NCI-H446 treated with DMSO at 0.1 percent for 48 hours (cell line): ENCODE measurements around the gene AXIN2.
A peak's percentile ranks its signal among the peaks of the same experiment; 100 is the strongest.
"Not testable (repeated sequence)": the region's sequence is repeated elsewhere in the genome, so short reads cannot be mapped to it uniquely, and the experiment has no call there.

Source experiments
- DNase-seq: peaks from one replicate; lab custom pipeline; 2025; lab: John Stamatoyannopoulos, UW

AXIN2 gene

DNA sequence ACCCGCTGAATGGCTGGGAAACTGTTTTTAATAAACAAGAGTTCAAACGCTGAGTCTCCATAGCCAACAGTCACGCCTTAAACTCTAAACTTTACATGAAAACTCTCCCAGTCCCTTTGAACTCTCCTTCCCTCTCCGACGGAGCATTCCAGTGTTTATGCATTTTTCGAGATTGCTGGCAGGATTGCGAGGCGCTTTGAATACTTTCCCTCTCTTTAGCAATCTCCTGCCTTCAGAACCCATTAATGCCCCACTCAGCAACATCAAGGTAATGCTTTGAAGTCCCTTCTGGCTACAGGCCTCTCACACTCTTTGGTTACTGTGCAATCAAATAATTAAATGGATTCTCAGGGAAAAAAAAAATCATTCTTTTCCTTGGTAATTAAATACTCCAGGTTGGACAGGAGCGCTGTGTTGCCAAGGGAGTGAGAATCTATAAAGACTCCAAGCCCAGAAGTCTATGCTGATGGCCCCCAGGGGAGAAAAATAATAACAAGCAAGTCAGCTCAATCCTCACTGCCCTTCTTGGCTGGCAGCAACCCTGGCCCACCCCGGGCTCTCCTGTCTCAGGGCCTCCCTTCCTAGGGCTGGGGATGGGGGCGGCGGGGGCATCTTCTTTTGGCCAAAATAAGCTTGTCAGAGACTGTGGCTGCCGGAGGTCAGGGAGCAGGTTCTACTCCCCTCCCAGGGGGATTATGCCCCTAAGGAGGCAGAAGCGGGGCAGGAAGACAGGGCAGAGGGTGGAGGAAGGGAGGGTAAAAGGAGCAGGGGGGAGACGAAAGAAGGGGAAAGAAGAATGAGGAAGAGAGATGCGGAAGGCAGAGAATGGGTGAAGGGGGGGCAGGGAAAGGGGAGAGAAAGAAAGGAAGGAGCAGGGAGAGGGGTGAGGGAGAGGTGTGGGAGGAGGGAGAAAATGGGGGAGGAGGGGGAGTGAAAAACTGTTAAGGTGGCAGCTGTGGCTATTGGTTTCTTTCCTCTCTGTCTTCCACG is 45.2 kb downstream of the AXIN2 start:
- DNase-seq, result peak; percentile 11

DNA sequence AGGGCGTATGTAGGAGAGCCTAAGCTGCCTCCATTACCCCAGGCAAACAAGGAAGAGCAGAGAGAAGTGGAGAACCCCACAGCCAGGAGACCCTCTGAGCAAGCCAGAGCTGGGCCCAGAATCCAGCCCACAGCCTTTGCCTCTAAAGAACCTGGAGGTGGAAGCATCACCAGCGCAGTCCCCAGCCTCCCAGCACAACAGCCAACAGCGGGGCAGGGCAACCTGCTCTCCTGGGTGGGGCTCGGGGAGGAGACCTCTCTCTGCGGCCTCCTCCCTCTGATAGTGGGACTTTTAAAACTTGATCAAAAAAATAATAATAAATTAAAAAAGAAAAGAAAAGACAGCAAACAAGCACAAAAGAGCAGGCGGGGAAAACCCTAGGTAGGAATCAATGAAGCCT is 45.9 kb downstream of the AXIN2 start:
- no peak for DNase-seq

DNA sequence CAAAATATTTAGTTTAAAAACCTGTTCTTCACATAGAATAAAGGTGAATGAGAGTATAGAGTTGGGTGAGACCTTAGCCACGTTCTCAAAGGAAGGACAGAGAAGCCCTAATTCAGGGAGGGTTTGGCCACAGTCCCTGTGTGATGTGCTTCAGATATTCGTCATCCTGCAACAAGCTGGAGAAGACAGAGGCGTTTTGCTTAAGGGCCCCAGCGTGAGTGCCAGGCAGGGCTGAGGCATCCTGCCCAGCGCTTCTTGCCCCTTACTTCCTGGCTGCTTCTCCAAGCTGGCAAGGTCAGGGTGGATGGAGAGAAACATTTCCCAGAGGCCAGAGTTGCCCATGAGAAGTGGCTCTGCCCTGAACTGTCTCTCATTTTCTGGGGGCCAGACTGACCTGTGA is 46.9 kb downstream of the AXIN2 start:
- no peak for DNase-seq

DNA sequence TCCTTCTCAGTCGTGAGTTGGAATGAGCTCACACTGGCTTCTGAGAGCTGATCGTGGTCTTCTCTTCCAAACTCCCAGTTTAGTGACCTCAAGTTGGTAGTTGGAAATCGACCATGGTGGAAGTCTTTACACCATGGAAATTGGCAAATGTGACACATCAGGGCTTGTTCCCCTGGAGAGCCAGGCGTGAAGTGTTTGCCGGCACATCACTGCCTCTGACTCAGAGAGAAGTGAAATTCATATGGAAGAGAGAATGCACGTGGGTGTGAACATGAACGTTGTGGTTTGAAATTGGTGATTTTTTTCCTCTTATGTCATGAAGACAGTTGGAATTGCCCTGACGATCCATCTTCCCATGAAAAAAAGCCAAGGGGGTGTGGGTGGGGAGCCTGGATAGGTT is 47.4 kb downstream of the AXIN2 start:
- DNase-seq, result no peak

DNA sequence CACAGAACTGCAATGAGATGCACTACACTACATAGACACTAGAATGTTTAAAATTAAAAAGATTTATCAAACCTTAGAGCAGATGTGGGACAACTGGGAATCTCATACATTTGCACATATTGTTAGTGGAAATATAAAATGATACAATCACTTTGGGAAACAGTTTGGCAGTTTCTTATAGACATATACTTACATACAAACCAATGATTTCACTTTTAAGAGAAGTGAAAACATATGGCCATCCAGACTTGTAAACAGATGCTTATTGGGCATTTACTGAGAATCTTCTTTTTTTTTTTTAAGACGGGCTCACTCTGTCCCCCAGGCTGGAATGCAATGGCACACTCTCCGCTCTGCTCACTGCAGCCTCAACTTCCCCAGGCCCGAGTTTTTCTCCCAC is 50.1 kb downstream of the AXIN2 start:
- DNase-seq, result no peak

DNA sequence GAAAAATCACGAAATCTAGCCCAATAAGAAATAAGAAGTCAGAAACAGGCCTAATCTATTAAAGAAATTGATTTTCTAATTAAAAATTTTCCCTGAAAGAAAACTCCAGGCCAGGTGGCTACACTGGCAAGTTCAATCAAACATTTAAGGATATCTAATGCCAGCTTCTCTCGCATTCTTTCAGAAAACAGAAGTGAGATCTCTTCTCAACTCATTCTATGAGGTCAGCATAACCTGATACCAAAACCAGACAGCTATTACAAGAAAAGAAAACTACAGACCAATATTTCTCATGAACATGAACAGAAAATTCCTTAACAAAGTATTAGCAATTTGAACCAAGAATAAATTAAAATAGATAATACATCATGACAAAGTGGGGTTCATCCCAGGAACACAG is 52.4 kb downstream of the AXIN2 start:
- DNase-seq, result no peak

DNA sequence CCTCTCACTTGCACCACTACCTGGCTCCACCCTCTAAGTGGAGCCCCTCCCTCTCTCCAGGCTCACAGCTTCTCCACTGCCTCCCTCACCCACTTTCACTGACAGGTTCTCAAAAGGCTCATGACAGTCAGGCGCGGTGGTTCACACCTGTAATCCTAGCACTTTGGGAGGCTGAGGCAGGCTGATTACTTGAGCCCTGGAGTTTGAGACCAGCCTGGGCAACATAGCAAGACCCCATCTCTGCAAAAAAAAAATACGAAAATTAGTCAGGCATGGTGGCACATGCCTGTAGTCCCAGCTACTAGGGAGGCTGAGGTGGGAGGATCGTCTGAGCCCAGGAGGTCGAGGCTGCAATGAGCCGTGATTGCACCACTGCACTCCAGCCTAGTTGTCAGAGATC is 56.8 kb downstream of the AXIN2 start:
- not testable (repeated sequence) for DNase-seq

DNA sequence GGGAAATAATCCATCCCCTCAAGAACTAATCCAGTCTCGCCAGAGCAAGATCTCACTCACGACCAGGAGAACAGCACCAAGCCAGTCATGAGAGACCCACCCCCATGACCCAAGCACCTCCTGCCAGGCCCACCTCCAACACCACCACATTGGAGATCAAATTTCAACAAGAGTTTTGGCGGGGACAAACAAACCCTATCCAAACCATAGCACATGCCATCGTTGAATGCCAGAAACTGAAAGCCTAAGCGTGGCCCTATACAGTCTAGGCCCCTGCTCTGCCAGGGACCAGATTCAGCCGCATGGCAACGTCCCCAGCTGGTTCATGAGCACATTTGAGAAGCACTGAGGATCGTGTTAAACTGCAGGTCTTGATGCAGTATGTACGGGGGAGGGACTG is 57.3 kb downstream of the AXIN2 start:
- peak; percentile 2 for DNase-seq

DNA sequence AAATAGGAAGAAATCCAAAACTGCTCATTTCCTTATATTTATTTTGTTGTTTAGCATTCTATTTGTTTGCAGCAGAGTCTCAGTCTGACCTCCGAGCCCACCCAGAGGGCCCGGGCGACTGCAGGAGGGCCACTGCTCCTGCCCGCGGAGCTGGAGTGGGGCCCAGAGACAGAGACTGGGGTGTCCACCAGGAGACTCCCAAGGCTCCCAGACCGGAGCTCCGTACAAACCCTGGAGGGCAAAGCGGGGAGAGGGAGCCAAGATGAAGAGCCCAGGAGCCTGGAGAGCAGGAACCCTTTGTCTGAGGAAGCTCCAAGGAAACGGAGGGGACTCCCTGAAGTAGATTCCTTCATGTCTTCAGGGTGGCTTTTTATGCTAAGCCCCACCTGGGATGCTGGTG is 57.9 kb downstream of the AXIN2 start:
- DNase-seq, result no peak

DNA sequence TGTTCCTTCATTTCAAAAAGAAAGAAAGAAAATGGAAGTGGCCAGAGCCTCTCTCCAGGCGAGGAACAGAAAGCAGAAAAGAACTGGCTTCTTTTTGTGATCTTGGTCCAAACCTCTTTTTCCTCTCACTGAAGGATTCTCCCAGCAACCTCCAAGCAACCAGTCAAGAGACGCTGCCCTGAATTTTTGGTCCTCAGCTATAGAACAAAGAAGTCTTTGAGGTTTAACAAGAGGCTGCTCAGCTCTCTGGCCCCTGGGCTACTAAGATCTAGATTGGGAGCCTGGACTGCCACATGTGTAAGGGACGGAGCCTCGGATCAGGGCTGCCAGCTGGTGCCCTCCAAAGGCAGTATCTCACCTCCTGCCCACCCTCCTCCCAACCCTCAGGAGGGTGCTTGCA is 62.6 kb downstream of the AXIN2 start:
- no peak for DNase-seq

DNA sequence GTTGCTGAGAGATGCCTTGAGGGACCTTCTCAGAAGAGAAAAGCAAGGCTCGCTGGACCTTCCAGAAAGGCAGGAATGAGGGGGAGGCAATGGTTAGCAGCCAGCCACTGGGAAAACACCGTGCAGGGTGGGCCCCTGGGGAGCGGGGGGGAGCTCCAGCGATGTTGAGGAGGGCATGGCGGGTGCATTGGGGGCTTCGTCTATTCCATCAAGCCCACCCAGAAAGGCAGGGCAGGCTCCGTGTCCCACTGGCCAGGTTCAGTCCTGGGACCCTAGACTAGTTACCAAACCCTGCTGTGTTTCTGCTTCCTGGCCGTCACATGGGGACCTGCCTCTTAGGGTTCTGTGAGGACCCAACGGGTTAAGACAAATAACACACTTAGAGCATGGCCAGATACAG is 64.6 kb downstream of the AXIN2 start:
- no peak for DNase-seq

DNA sequence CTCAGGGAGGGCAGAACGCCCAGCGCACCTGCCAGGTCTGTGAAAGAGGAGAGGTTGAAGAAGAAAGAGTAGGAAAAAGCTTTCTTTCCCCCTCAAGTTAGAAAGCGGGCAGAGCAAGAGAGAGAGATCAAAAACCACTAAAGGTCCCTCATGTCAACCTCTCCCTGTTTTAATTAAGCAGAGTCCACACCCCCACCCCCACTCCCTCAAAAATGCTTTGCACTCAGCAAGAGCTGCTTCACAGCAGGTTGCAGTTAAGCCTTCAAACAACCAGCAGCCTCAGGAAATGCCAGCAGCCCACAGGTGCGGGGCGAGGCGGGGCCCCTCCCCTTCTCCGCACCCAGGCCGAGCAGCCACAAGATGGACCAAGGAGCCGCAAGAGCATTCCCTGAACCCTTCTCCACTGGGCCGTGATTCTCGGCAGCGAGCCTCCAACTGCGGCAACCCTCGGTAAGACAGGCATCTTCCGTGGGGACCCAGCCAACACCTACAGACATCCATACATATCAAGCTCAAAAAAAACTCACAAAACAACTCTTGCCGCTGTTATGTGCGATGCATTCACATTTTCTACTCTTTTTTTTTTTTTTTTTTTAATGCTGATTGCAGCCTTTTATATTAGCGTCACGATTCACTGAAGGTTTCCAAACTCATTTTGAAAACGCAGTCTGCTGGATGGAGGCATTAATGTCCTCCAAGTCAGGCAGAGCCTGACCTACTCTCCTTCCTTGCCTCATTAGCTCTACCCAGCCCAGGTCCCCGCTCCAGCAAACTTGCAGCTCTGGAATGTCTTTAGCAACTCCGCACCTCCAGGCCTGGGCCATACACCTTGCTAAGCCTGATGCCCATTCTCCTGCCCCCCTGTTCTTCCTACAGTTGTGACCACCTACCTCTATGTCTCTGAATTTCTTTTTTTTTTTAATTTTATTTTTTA is 66.1 kb downstream of the AXIN2 start:
- no peak for DNase-seq

DNA sequence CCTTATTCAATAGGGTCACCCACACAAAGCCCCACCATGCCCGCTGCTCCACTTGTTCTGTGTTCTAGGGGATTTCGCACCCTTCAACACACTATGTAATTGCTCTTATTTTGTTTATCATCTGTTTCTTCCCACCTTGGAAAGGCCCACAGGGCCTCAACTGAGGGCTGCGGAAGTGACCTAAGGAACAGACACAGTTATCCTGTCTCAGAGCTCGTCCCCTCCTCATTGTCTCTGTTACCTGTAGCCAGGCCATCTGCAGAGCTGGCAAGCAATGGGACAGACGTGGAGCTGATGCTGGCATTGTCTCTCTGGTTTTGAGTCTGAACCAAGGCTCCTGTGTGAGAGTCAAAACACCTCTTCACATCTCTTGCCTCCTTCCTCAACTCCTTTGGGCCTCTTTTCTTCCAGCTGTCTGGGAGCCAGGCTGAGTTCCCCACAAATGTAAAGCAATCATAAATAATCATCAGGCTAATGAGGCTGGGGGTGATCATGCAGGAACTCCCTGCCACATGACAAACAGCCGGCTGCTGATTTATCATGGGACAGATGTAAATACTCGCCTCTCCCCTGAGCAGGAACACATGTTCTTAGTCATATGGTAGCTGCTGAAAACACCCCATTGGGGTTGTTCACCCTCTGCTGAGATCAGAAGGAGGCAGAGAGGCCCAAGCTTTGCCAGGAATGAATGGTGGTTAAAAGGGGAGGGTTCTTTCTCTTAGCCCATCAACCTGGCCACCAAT is 71.9 kb downstream of the AXIN2 start:
- DNase-seq, result peak; percentile 9

DNA sequence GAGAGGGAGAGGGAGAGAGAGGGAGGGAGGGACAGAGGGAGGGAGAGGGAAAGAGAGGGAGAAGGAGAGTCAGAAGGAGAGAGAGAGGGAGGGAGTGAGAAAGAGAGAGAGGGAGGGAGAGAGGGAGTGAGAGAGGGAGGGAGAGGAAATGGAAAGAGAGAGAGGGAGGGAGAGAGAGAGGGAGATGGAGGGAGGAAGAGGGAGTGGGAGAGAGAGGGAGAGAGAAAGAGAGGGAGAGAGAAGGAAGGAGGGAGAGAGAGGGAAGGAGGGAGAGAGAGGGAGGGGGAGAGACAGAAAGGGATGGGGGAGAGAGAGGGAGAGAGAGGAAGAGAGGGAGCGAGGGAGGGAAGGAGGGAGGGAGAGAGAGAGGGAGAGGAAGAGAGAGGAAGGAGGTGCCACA is 72.8 kb downstream of the AXIN2 start:
- no peak for DNase-seq

DNA sequence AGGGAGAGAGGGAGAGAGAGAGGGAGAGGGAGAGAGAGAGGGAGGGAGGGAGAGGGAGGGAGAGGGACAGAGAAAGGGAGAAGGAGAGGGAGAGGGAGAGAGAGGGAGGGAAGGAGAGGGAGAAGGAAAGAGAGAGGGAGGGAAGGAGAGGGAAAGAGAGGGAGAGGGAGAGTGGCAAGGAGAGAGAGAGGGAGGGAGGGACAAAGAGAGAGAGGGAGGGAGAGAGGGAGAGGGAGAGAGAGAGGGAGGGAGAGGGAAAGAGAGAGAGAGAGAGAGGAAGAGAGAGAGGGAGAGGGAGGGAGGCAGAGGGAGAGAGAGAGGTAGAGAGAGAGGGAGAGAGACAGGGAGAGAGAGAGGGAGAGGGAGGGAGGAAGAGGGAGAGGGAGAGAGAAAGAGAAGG is 73.5 kb downstream of the AXIN2 start:
- no peak for DNase-seq

DNA sequence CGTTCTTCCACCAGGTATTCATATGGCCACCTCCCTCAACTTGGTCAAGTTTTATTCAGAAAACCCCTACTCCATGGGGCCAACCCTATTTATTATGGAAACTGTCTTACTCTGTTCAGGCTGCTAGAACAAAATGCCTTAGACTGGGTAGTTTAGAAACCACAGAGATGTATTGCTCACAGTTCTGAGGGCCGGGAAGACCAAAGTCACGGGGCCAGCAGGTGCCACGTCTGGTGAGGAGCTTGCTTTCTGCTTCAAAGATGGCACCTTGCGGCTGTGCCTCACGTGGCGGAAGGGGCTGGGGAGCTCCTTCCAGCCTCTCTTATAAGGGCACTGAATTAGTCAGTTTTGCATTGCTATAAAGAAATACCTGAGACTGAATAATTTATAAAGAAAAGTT is 74.3 kb downstream of the AXIN2 start:
- no peak for DNase-seq

DNA sequence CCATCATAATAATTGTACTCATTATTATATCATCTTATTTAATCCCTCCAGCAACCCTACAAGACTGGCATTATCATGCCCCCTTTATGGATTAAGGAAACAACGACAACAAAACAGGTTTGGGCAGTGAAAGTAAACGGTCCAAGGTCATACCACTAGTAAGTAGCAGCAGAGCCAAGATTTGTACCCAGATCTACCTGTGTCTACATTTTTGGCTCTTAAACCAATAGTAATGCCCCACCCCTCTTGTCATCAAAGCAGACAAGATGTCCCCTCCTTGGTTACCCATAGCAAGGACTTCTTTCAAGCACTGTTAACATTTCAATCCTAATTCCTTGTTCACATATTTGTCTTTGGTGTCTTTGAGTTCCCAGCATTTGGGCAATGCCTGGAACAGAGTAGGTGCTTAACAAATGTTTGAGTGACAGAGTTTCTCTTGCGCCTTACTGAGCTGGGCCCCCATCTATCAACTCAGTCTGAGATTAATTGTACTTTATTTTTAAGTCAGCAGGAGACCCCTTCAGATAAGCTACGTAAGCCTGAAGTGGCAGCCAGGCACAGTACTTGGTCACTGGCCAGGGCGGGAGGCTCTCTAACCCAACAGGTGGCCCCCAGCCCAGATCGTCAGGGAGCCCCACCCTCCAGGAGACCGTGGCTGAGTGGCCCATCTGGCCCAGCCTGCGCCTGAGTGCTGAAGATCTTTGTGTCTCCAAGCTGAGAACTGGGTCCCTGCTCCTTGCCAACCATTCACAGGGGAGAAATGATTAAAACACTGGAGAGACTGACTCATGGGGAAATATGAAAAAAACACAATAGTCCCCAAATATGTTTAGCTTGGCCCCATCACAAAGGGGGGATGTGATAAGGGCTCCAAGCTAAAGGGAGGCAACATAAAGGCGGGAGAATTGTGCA is 75.8 kb downstream of the AXIN2 start:
- DNase-seq, result peak; percentile 78

DNA sequence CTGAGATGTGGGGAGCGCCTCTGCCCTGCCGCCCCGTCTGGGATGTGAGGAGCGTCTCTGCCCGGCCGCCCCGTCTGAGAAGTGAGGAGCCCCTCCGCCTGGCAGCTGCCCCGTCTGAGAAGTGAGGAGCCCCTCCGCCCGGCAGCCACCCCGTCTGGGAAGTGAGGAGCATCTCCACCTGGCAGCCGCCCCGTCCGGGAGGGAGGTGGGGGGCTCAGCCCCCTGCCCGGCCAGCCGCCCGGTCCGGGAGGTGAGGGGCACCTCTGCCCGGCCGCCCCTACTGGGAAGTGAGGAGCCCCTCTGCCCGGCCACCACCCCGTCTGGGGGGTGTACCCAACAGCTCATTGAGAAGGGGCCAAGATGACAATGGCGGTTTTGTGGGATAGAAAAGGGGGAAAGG is 77.0 kb downstream of the AXIN2 start:
- not testable (repeated sequence) for DNase-seq

DNA sequence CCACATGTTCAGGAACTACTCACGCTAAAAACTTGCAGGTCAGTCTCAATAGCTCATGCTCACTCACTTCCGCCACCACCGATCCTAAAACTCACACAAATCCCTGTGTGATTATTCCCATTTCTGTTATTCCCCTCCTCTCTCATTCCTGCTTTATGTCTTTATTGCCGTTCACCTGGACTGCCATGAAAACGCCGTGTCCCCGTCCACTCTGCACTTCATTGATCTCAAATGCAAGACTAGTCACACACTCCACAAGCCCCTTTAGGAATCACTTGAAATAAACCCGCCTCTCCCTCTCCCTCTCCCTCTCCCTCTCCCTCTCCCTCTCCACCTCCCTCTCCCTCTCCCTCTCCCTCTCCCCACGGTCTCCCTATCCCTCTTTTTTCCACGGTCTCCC is 78.0 kb downstream of the AXIN2 start:
- no peak for DNase-seq

DNA sequence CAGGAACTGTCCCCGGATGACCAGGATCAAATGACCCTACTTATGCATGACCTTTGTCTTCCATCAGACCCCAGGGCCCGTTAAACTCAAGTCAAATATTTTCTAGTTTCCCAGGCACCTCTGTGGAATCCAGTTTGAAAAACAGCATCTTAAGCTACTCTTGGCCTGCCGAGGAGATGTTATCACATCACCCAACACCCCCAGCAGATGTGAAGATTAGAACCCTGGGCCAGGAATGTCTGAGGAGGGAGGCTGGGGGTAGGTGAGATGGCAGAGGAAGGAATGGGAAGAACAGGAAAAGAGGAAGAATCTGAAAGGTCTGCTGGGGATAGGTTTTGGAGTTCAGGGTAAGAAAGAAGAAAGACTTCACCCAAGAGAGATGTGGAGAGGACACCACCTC is 79.2 kb downstream of the AXIN2 start:
- DNase-seq, result no peak

DNA sequence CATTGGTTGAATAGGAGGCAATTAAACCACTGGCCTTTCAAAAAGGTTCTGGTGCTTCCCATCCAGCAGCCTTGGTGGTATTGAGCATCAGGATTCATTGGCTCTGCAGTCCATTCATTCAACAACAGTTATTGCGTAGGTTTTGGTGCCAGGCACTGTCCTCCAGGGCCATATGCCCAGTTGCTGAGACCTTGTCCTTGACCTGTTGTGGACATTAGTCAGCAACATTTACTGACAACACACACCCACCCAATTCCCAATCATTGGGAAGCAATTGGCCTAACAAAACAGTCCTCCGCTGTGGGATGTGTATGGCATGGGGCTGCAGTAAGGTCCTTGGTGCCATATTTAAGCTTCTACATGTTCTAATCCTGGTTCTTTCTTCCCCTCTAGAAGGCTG is 82.2 kb downstream of the AXIN2 start:
- DNase-seq, result no peak
